Osteocyte (in vitro differentiated cells): Measurements from ENCODE around the gene AHNAK. TPM values are rescaled to one million over a fixed set of nuclear protein-coding genes. Genes with fewer than 3 reads are reported as not detected.

Experiments
- DNase-seq: peaks from one replicate; pipeline ENCODE4 v3.0.0; 2021; ENCODE audit warnings: mixed read lengths; ENCODE audit not compliant: unreplicated experiment; ENCODE audit errors: extremely low spot score
- H3K27ac Mint-ChIP-seq: one replicate; pipeline ENCODE4 v1.8.0; 2021; ENCODE audit warnings: mild to moderate bottlenecking, mixed read lengths; ENCODE audit not compliant: unreplicated experiment
- H3K27me3 Mint-ChIP-seq: one replicate; pipeline ENCODE4 v1.8.0; 2021; ENCODE audit warnings: mixed read lengths; ENCODE audit not compliant: unreplicated experiment
- H3K36me3 Mint-ChIP-seq: one replicate; pipeline ENCODE4 v1.8.0; 2021; ENCODE audit warnings: mixed read lengths; ENCODE audit not compliant: unreplicated experiment
- H3K4me1 Mint-ChIP-seq: one replicate; pipeline ENCODE4 v1.8.0; 2021; ENCODE audit warnings: mixed read lengths; ENCODE audit not compliant: unreplicated experiment
- H3K4me3 Mint-ChIP-seq: one replicate; pipeline ENCODE4 v1.8.0; 2021; ENCODE audit warnings: mild to moderate bottlenecking, moderate library complexity, mixed read lengths; ENCODE audit not compliant: unreplicated experiment
- H3K9me3 Mint-ChIP-seq: one replicate; pipeline ENCODE4 v1.8.0; 2021; ENCODE audit warnings: mixed read lengths; ENCODE audit not compliant: unreplicated experiment
- CTCF ChIP-seq: fragments of 200-600 bp; sonication (generic); IDR thresholded peaks from 2 replicates; pipeline ENCODE4 v1.5.0; 2021; ENCODE audit warnings: antibody characterized with exemption, mild to moderate bottlenecking, moderate library complexity
- total RNA-seq: library from RNA; stranded (reverse); gene quantifications from 2 replicates; pipeline ENCODE4 v1.2.1, GENCODE V29; 2021

Gene AHNAK
- total RNA-seq, 1 donor from 2014 or later: 462 TPM

GRCh38 chr11:62512961-62513360, 33.6 kb downstream of the AHNAK start:
- Mint-ChIP-seq H3K27ac (peak overlapping the region; percentile 38), H3K9me3 (no peaks in the 10 kb centered on the region), H3K4me3 (no peak overlapping the region), H3K36me3 (peaks cover 14% of the 10 kb centered on the region), H3K4me1 (peaks cover 24% of the 10 kb centered on the region), H3K27me3 (no peaks in the 10 kb centered on the region)
- TF ChIP-seq CTCF: no peak
- no peak for DNase-seq

- TF ChIP-seq CTCF: peak; percentile 65
- Mint-ChIP-seq H3K27me3 (no peaks in the 10 kb centered on the region), H3K36me3 (no peaks in the 10 kb centered on the region), H3K4me1 (peaks cover 46% of the 10 kb centered on the region), H3K27ac (peak overlapping the region; percentile 94), H3K4me3 (peak overlapping the region; percentile 52), H3K9me3 (no peaks in the 10 kb centered on the region)
- DNase-seq: peak; percentile 91
These were observed 38.1 kb downstream of the AHNAK start for GRCh38 chr11:62508336-62509058.

GRCh38 chr11:62507125-62507422, 39.5 kb downstream of the AHNAK start:
- Mint-ChIP-seq H3K9me3 (no peaks in the 10 kb centered on the region), H3K4me3 (no peak overlapping the region), H3K27ac (peak overlapping the region; percentile 94), H3K4me1 (peaks cover 46% of the 10 kb centered on the region), H3K27me3 (no peaks in the 10 kb centered on the region), H3K36me3 (no peaks in the 10 kb centered on the region)
- DNase-seq: no peak
- TF ChIP-seq CTCF: no peak

GRCh38 chr11:62506413-62507124, 40.0 kb downstream of the AHNAK start:
- Mint-ChIP-seq H3K9me3 (no peaks in the 10 kb centered on the region), H3K4me1 (peaks cover 49% of the 10 kb centered on the region), H3K36me3 (no peaks in the 10 kb centered on the region), H3K27ac (no peak overlapping the region), H3K27me3 (no peaks in the 10 kb centered on the region), H3K4me3 (no peak overlapping the region)
- TF ChIP-seq CTCF: no peak
- no peak for DNase-seq

- Mint-ChIP-seq H3K27me3 (no peaks in the 10 kb centered on the region), H3K4me3 (no peak overlapping the region), H3K9me3 (no peaks in the 10 kb centered on the region), H3K36me3 (no peaks in the 10 kb centered on the region), H3K27ac (no peak overlapping the region), H3K4me1 (peaks cover 48% of the 10 kb centered on the region)
- TF ChIP-seq CTCF: no peak
- no peak for DNase-seq
These were observed 41.0 kb downstream of the AHNAK start for GRCh38 chr11:62505440-62506091.
